Neural progenitor cell (in vitro differentiated cells): ENCODE measurements around the gene WDR36.

Experiments used
- EZH2 ChIP-seq: fragments of 200-600 bp; sonication (generic); IDR thresholded peaks from 2 replicates; pipeline ENCODE4 v1.6.1; 2017; ENCODE audit warnings: antibody characterized with exemption, mild to moderate bottlenecking, moderate library complexity
- EZH2phosphoT487 ChIP-seq: fragments of 200-600 bp; sonication (generic); IDR thresholded peaks from 2 replicates; pipeline ENCODE4 v1.6.1; 2017; ENCODE audit warnings: antibody characterized with exemption
- TF ChIP-seq, protein P1 (sequence below): fragments of 200-600 bp; sonication (generic); IDR thresholded peaks from 2 replicates; pipeline ENCODE4 v1.5.1; 2017; ENCODE audit warnings: antibody characterized with exemption, mild to moderate bottlenecking

DNA sequence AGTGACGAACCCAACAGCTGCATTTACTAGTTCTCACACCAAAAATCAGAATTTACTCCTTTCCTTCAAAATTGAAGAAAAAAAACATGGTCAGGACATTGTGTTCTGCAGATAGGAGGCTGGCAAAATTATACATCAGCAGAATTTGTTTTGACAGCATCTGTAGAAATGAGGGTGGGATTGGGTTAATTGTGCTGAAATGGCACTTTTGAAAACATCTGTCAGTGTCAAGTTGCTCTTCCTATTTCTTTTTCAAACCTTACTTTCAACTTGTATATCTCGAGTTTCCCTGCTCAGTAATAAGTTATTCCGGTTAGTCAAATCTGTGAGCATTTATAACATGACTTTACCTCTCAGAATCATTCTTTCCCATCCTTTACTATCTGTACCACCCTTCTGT lies 19.8 kb downstream of the WDR36 start:
- no peak for TF ChIP-seq EZH2
- TF ChIP-seq, protein P1, sequence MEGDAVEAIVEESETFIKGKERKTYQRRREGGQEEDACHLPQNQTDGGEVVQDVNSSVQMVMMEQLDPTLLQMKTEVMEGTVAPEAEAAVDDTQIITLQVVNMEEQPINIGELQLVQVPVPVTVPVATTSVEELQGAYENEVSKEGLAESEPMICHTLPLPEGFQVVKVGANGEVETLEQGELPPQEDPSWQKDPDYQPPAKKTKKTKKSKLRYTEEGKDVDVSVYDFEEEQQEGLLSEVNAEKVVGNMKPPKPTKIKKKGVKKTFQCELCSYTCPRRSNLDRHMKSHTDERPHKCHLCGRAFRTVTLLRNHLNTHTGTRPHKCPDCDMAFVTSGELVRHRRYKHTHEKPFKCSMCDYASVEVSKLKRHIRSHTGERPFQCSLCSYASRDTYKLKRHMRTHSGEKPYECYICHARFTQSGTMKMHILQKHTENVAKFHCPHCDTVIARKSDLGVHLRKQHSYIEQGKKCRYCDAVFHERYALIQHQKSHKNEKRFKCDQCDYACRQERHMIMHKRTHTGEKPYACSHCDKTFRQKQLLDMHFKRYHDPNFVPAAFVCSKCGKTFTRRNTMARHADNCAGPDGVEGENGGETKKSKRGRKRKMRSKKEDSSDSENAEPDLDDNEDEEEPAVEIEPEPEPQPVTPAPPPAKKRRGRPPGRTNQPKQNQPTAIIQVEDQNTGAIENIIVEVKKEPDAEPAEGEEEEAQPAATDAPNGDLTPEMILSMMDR = no peak
- no peak for TF ChIP-seq EZH2phosphoT487
